HG02981 (cell line): ENCODE measurements around the gene NAB1.
A peak's percentile ranks its signal among the peaks of the same experiment; 100 is the strongest.
"Not testable (repeated sequence)": the region's sequence is repeated elsewhere in the genome, so short reads cannot be mapped to it uniquely, and the experiment has no call there.

Experiments used
- ATAC-seq: cut with Tn5 transposase; IDR thresholded peaks from one replicate; pipeline ENCODE4 v1.9.1; 2021; ENCODE audit warnings: mild to moderate bottlenecking, moderate library complexity; ENCODE audit not compliant: unreplicated experiment

The NAB1 gene

GRCh38 chr2:190708650-190709049 lies 59.8 kb downstream of the NAB1 start:
- not testable (repeated sequence) for ATAC-seq

GRCh38 chr2:190711069-190711468 lies 62.2 kb downstream of the NAB1 start:
- no peak for ATAC-seq

GRCh38 chr2:190713471-190713870 lies 64.6 kb downstream of the NAB1 start:
- ATAC-seq: no peak

GRCh38 chr2:190714958-190715357 lies 66.1 kb downstream of the NAB1 start:
- ATAC-seq: no peak

GRCh38 chr2:190716176-190716807 lies 67.4 kb downstream of the NAB1 start:
- no peak for ATAC-seq

- no peak for ATAC-seq
These were observed 68.4 kb downstream of the NAB1 start for GRCh38 chr2:190717306-190717705.

GRCh38 chr2:190717764-190718651 lies 69.1 kb downstream of the NAB1 start:
- no peak for ATAC-seq

- peak; percentile 57 for ATAC-seq
These were observed 70.0 kb downstream of the NAB1 start for GRCh38 chr2:190718652-190719526.

- ATAC-seq: no peak
These were observed 71.4 kb downstream of the NAB1 start for GRCh38 chr2:190720276-190720675.

- no peak for ATAC-seq
These were observed 71.8 kb downstream of the NAB1 start for GRCh38 chr2:190720691-190721090.

- peak; percentile 55 for ATAC-seq
These were observed 73.3 kb downstream of the NAB1 start for GRCh38 chr2:190722061-190722759.

GRCh38 chr2:190722835-190723234 lies 74.0 kb downstream of the NAB1 start:
- no peak for ATAC-seq

- no peak for ATAC-seq
These were observed 74.7 kb downstream of the NAB1 start for GRCh38 chr2:190723397-190724090.

- no peak for ATAC-seq
These were observed 77.4 kb downstream of the NAB1 start for GRCh38 chr2:190726255-190726654.

- ATAC-seq: no peak
These were observed 87.5 kb downstream of the NAB1 start for GRCh38 chr2:190736355-190736754.

GRCh38 chr2:190740449-190740848 lies 91.6 kb downstream of the NAB1 start:
- no peak for ATAC-seq
